Heart left ventricle (tissue), 13 donors: Measurements from ENCODE around the gene MAST4.

Source experiments
- CTCF ChIP-seq, 12 donors: fragments of 200-600 bp; sonication (generic) in 4 of 12; IDR thresholded peaks; one replicate each; pipeline versions ENCODE4 v1.5.0 to v1.8.0; 2018 to 2022; ENCODE audit warnings: antibody characterized with exemption in 12 of 12, mild to moderate bottlenecking in 5 of 12
- POLR2A ChIP-seq, 2 donors: fragments of 450-650 bp; IDR thresholded peaks; one replicate each; pipeline ENCODE4 v1.6.1; 2017; ENCODE audit warnings: antibody characterized with exemption in 2 of 2, mild to moderate bottlenecking in 2 of 2, moderate library complexity in 2 of 2
- donor health status: ischemic (EF 13 %, LVEDD 7.1; RV severe dilation, severe dysfunction).
- donor health status: DM: no; HTN: yes; CAD: no.
- donor health status: DM: no; HTN: no; CAD: no.
- donor health status: ischemic (EF 25% LVEDD 6.9; RV normal size, moderate dysfunction).
- donor health status: ischemic (EF 25% LVEDD 5.7; RV mildly dilated, moderate dysfunction).
- donor health status: ischemic (EF 35%, LVEDD 5.7; RV mildly dilated, moderate dysfunction).
- donor health status: nonischemic (EF 11% LVEDD 7.7; RV severe dilation, severe dysfunction).
- donor health status: DM: yes; HTN: yes; CAD: no.
- donor health status: PGD.
- donor health status: ischemic (EF 29% LVEDD 5.4; RV normal size, mild dysfunction).
- donor health status: nonischemic (EF 23%, LVEDD 6.1; RV moderate dilation, normal function).

- TF ChIP-seq CTCF (IDR thresholded peaks at IDR 0.05) = no peak
- TF ChIP-seq POLR2A (IDR thresholded peaks at IDR 0.05) = no peak
Observed at GRCh38 chr5:66859526-66859925, 263.3 kb downstream of the MAST4 start.
